DOHH2 (cell line): ENCODE measurements around the gene ELL2.

Experiments
- EZH2phosphoT487 ChIP-seq: fragments of 200-600 bp; sonication (generic); IDR thresholded peaks from 2 replicates; pipeline ENCODE4 v1.6.1; 2017; ENCODE audit warnings: borderline replicate concordance, mild to moderate bottlenecking, antibody characterized with exemption, low read length, moderate library complexity, mixed read lengths
- TF ChIP-seq, protein P1 (sequence below): fragments of 200-600 bp; sonication (generic); IDR thresholded peaks from one replicate; pipeline ENCODE4 v1.5.1; 2014; ENCODE audit warnings: antibody characterized with exemption, mild to moderate bottlenecking, low read depth, low read length; ENCODE audit not compliant: poor library complexity, severe bottlenecking

DNA sequence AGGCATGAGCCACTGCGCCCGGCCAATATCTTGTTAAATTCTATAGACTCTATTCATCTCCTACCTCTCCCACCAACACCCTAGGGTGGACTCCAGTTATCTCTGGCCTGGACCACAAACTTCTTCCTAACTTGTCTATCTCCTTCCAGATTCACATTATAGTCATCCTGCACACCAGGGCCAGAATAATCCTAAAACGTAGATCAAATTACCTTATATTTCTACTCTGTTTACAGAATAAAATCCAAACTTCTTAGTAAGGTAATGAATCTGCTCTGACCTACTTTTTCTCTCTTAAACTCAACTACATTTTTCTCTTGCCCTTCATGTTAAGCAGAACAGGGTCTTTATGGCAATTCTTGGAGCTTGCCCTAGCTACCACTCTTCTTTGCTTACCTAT lies 6.9 kb downstream of the ELL2 start:
- TF ChIP-seq EZH2phosphoT487: no peak
- TF ChIP-seq, protein P1, sequence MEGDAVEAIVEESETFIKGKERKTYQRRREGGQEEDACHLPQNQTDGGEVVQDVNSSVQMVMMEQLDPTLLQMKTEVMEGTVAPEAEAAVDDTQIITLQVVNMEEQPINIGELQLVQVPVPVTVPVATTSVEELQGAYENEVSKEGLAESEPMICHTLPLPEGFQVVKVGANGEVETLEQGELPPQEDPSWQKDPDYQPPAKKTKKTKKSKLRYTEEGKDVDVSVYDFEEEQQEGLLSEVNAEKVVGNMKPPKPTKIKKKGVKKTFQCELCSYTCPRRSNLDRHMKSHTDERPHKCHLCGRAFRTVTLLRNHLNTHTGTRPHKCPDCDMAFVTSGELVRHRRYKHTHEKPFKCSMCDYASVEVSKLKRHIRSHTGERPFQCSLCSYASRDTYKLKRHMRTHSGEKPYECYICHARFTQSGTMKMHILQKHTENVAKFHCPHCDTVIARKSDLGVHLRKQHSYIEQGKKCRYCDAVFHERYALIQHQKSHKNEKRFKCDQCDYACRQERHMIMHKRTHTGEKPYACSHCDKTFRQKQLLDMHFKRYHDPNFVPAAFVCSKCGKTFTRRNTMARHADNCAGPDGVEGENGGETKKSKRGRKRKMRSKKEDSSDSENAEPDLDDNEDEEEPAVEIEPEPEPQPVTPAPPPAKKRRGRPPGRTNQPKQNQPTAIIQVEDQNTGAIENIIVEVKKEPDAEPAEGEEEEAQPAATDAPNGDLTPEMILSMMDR: no peak
